Endothelial cell of umbilical vein (primary cell): ENCODE results near the gene IFIT3. TPM values are rescaled to one million over a fixed set of nuclear protein-coding genes. Genes with fewer than 3 reads are reported as not detected.

Source experiments
- BruUV-seq: library from RNA; stranded (reverse); fragments of 400-500 nt; replicated peaks from 2 replicates; lab custom pipeline; 2021; lab: Mats Ljungman, UMichigan
- CTCF ChIA-PET: fragments of 300-600, 350-600 bp; sonication (Branson Sonifier 250); formaldehyde crosslinking; loops from one replicate; lab custom pipeline; 2021; ENCODE audit warnings: antibody characterized with exemption, inconsistent platforms; lab: Charles Lee
- POLR2A ChIA-PET: fragments of 300-600, 350-600 bp; sonication (Branson Sonifier 250); formaldehyde crosslinking; loops from one replicate; lab custom pipeline; 2021; ENCODE audit warnings: antibody characterized with exemption, inconsistent platforms; lab: Charles Lee
- DNase-seq: peaks from one replicate; pipeline ENCODE4 v3.0.0-alpha.2; 2011; ENCODE audit warnings: low read depth, low spot score
- FAIRE-seq: peaks from 2 replicates; lab custom pipeline; 2011; peaks lifted over from hg19 to GRCh38; lab: Jason Lieb, UNC
- H2AFZ ChIP-seq: 2 replicates; pipeline ENCODE4 v1.6.0; 2012; ENCODE audit warnings: low read depth, low read length, control low read depth, inconsistent platforms
- H3K27ac ChIP-seq: 2 replicates; pipeline ENCODE4 v1.5.1; 2011; ENCODE audit warnings: low read depth, mild to moderate bottlenecking, control low read depth, low read length, moderate library complexity; ENCODE audit not compliant: insufficient read depth
- H3K27me3 ChIP-seq, 2 experiments: 2 replicates each; pipeline versions ENCODE4 v1.6.0 to v1.6.1; 2011; ENCODE audit warnings: low read length in 2 of 2, mixed read lengths in 1 of 2; ENCODE audit not compliant: control insufficient read depth in 2 of 2, insufficient read depth in 2 of 2
- H3K36me3 ChIP-seq, 2 experiments: 2 replicates in 1 of 2; 3 replicates in 1 of 2; pipeline ENCODE4 v1.5.1; 2011; ENCODE audit warnings: low read length in 2 of 2, mild to moderate bottlenecking in 1 of 2, moderate library complexity in 1 of 2; ENCODE audit not compliant: control insufficient read depth in 2 of 2, insufficient read depth in 2 of 2; ENCODE audit errors: extremely low read depth in 1 of 2
- H3K4me1 ChIP-seq: 3 replicates; pipeline ENCODE4 v1.5.1; 2011; ENCODE audit warnings: mild to moderate bottlenecking, low read length; ENCODE audit not compliant: control insufficient read depth, insufficient read depth; ENCODE audit errors: extremely low read depth
- H3K4me2 ChIP-seq: 2 replicates; pipeline ENCODE4 v1.6.1; 2011; ENCODE audit warnings: low read length, control low read depth, mixed read lengths; ENCODE audit not compliant: insufficient read depth
- H3K4me3 ChIP-seq, 3 experiments: fragments of 200-600 bp in 1 of 3; sonication (generic), shearing (Covaris generic) in 1 of 3; replicated peaks in 1 of 3; 2 replicates each; pipeline ENCODE4 v1.5.1; 2011 to 2016; ENCODE audit warnings: control low read depth in 3 of 3, low read length in 3 of 3, mild to moderate bottlenecking in 2 of 3, inconsistent platforms in 1 of 3, low read depth in 1 of 3, moderate library complexity in 1 of 3; ENCODE audit not compliant: insufficient read depth in 1 of 3
- H3K79me2 ChIP-seq: 2 replicates; pipeline ENCODE4 v1.6.0; 2012; ENCODE audit warnings: low read length, inconsistent platforms; ENCODE audit not compliant: control insufficient read depth, insufficient read depth
- H3K9ac ChIP-seq: replicated peaks from 2 replicates; pipeline ENCODE3; 2011; ENCODE audit warnings: low read length, control low read depth; ENCODE audit not compliant: insufficient read depth; ENCODE audit errors: extremely low read depth
- H3K9me1 ChIP-seq: replicated peaks from 3 replicates; pipeline ENCODE4 v1.6.0; 2011; ENCODE audit warnings: mild to moderate bottlenecking, low read length; ENCODE audit not compliant: control insufficient read depth, insufficient read depth; ENCODE audit errors: extremely low read depth
- H3K9me3 ChIP-seq: replicated peaks from 2 replicates; pipeline ENCODE4 v1.5.1; 2012; ENCODE audit warnings: low read length, inconsistent platforms; ENCODE audit not compliant: control insufficient read depth, insufficient read depth
- H4K20me1 ChIP-seq: replicated peaks from 2 replicates; pipeline ENCODE3; 2011; ENCODE audit warnings: mild to moderate bottlenecking, low read length; ENCODE audit not compliant: control insufficient read depth, insufficient read depth; ENCODE audit errors: extremely low read depth
- CTCF ChIP-seq, 2 donors: IDR thresholded peaks; 1 replicate in 1 of 2; 2 replicates in 1 of 2; pipeline ENCODE4 v1.5.1; 2011; ENCODE audit warnings: low read length in 2 of 2, mild to moderate bottlenecking in 2 of 2, moderate library complexity in 2 of 2, control low read depth in 1 of 2, inconsistent platforms in 1 of 2, low read depth in 1 of 2; ENCODE audit not compliant: insufficient read depth in 1 of 2; ENCODE audit errors: extremely low read depth in 1 of 2
- EZH2 ChIP-seq: IDR thresholded peaks from 2 replicates; pipeline ENCODE4 v1.6.1; 2012; ENCODE audit warnings: borderline replicate concordance, low read depth, mild to moderate bottlenecking, moderate library complexity, low read length, inconsistent platforms; ENCODE audit not compliant: severe bottlenecking
- FOS ChIP-seq: IDR thresholded peaks from 2 replicates; pipeline ENCODE4 v1.6.1; 2011; ENCODE audit warnings: mild to moderate bottlenecking, low read length, moderate library complexity, borderline replicate concordance; ENCODE audit not compliant: insufficient read depth
- GATA2 ChIP-seq: IDR thresholded peaks from 2 replicates; pipeline ENCODE4 v1.7.0; 2011; ENCODE audit warnings: low read depth, mild to moderate bottlenecking, moderate library complexity, mixed read lengths, low read length; ENCODE audit not compliant: insufficient read length, insufficient read depth
- JUN ChIP-seq: IDR thresholded peaks from 2 replicates; pipeline ENCODE4 v1.6.1; 2011; ENCODE audit warnings: borderline replicate concordance, low read depth; ENCODE audit not compliant: insufficient read length, insufficient read depth
- MAX ChIP-seq: IDR thresholded peaks from 2 replicates; pipeline ENCODE4 v1.6.1; 2011; ENCODE audit not compliant: insufficient read depth, insufficient read length
- MYC ChIP-seq: IDR thresholded peaks from one replicate; pipeline ENCODE4 v1.6.1; 2011; ENCODE audit warnings: mild to moderate bottlenecking, low read depth, low read length
- POLR2A ChIP-seq: IDR thresholded peaks from 2 replicates; pipeline ENCODE4 v1.6.1; 2012; ENCODE audit warnings: low read depth, mild to moderate bottlenecking, control low read depth, low read length
- POLR2AphosphoS5 ChIP-seq: IDR thresholded peaks from 2 replicates; pipeline ENCODE4 v1.6.1; 2012; ENCODE audit warnings: low read depth, mild to moderate bottlenecking, control low read depth, low read length, moderate library complexity; ENCODE audit not compliant: insufficient read depth
- dilution Hi-C: fragments of 300-500 bp; cut with MboI; formaldehyde crosslinking; loops from one replicate; pipeline ENCODE4 v1.15.0; 2019; ENCODE audit warnings: low sequenced_read_pairs; ENCODE audit not compliant: extremely low pct_ligation_motif_present
- intact Hi-C: fragments of 100-400 bp; cut with micrococcal nuclease; formaldehyde crosslinking; loops from one replicate; pipeline ENCODE4 v1.10.0; 2022
- polyA plus RNA-seq, 4 experiments: library from polyadenylated mRNA; depleted of rRNA in 3 of 4; stranded (reverse) in 3 of 4; unstranded in 1 of 4; fragments of >200 nt; gene quantifications; 2 replicates each; pipeline versions ENCODE4 v1.2.1 to v1.2.3, GENCODE V29; 2011 to 2012; ENCODE audit warnings: missing spikeins in 1 of 4
- total RNA-seq: library from RNA; stranded (reverse); gene quantifications from 2 replicates; pipeline ENCODE4 v1.2.3, GENCODE V29; 2021

The IFIT3 gene
- total and polyA plus RNA-seq, 2 donors (not counting 3 experiments of a cell fraction or from before 2014, with no cell fraction given), result 1.2 to 3.1 TPM

- ChIA-PET POLR2A (no interaction called here), CTCF (interaction anchor here (1.2 to 1.4 kb wide), 3 partner anchors 11 to 65 kb away, joined by 3 to 4 read pairs (median 3); no protein-coding TSS in a partner anchor)
- Histone ChIP-seq H3K36me3 (no peaks in the 10 kb centered on the region), H3K9me3 (no peaks in the 10 kb centered on the region), H3K4me1 (peaks cover 10% of the 10 kb centered on the region), H2AFZ (no peak overlapping the region), H3K4me3 (no peak overlapping the region), H4K20me1 (no peaks in the 10 kb centered on the region), H3K9me1 (no peaks in the 10 kb centered on the region), H3K79me2 (no peaks in the 10 kb centered on the region), H3K9ac (no peak overlapping the region), H3K4me2 (no peak overlapping the region), H3K27me3 (peaks cover 18 to 25% of the 10 kb centered on the region in 2 experiments), H3K27ac (no peak overlapping the region)
- DNase-seq (no peak), FAIRE-seq (no peak)
- BruUV-seq, result no TSS peak
- dilution Hi-C loops, result no loop called here
- TF ChIP-seq FOS (no peak), CTCF (IDR thresholded peaks at IDR 0.05; ENCODE audit: extremely low read depth in 1 of 2, insufficient read depth in 1 of 2, low read depth in 1 of 2, low read length in 2 of 2) (no peak), MYC (no peak), GATA2 (no peak), JUN (no peak)
- intact Hi-C loops, result no loop called here
These were observed 23.8 kb upstream of the IFIT3 start for GRCh38 chr10:89304026-89304425.

DNA sequence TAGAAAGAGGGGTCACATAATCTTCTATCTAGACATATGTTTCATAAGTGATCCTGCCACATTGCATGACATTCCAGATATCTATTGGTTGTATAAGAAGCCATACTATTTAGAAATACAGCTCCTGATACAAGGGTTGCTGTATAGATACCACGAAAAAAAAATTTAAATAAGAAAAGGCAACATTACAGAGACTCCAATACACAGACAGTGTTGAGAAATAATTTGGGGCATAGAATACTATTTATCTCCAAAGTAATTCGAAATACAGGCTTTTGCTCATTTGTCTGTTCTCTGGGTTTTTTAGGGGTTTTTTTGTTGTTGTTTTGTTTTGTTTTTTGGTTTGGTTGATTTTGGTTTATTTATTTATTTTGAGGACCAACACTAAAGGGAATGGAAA, 23.4 kb upstream of the IFIT3 start:
- no peak overlapping the region for H3K4me3 ChIP-seq
- H3K79me2 ChIP-seq, result no peaks in the 10 kb centered on the region
- dilution Hi-C loops (no loop called here), intact Hi-C loops (no loop called here)
- H2AFZ ChIP-seq, result no peak overlapping the region
- H3K27ac ChIP-seq, result no peak overlapping the region
- H3K4me2 ChIP-seq, result no peak overlapping the region
- no peaks in the 10 kb centered on the region for H4K20me1 ChIP-seq
- ChIA-PET CTCF (interaction anchor here (1.2 to 1.4 kb wide), 3 partner anchors 11 to 65 kb away, joined by 3 to 4 read pairs (median 3); no protein-coding TSS in a partner anchor), POLR2A (no interaction called here)
- H3K36me3 ChIP-seq, result no peaks in the 10 kb centered on the region
- peaks cover 10% of the 10 kb centered on the region for H3K4me1 ChIP-seq
- no peaks in the 10 kb centered on the region for H3K9me1 ChIP-seq
- FAIRE-seq (no peak), DNase-seq (no peak)
- H3K9ac ChIP-seq, result no peak overlapping the region
- TF ChIP-seq FOS (no peak), CTCF (IDR thresholded peaks at IDR 0.05; ENCODE audit: extremely low read depth in 1 of 2, insufficient read depth in 1 of 2, low read depth in 1 of 2, low read length in 2 of 2) (no peak), POLR2AphosphoS5 (no peak), POLR2A (no peak), JUN (no peak), MYC (no peak), EZH2 (no peak), GATA2 (no peak), MAX (no peak)
- H3K27me3 ChIP-seq, result peaks cover 18 to 25% of the 10 kb centered on the region in 2 experiments
- no TSS peak for BruUV-seq
- no peaks in the 10 kb centered on the region for H3K9me3 ChIP-seq
